A673 (cell line): ENCODE results near the gene SH3RF3.

Experiments
- CTCF ChIP-seq: fragments of 300-800, 200-600 bp; sonication (generic); conservative IDR thresholded peaks from 2 replicates; pipeline ENCODE4 v1.5.1; 2017; ENCODE audit warnings: low read depth, mild to moderate bottlenecking, antibody characterized with exemption, low read length, moderate library complexity, mixed read lengths
- EZH2 ChIP-seq: fragments of 200-600 bp; sonication (generic); IDR thresholded peaks from 2 replicates; pipeline ENCODE4 v1.6.1; 2017; ENCODE audit warnings: borderline replicate concordance, low read depth, mild to moderate bottlenecking, mixed read lengths, antibody characterized with exemption, low read length; ENCODE audit not compliant: poor library complexity, severe bottlenecking

DNA sequence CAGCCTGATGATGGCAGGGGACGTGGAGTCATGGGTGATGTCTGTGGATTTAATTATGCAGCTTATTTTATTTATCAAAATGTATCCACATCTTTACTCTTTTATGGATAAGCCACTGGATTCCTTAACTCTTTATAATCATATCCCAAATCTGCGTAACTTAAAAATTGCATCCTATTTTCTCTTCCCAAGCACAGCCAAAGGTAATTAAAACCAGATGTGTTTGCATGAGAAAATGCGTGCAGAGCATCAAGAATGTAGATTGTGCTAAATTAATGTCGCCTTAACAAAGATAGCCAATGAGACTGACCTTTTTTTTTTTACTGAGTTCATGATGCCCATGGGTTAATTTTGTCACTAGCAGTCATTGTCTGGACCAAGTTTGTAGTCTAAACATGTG lies 10.0 kb downstream of the SH3RF3 start:
- no peak for TF ChIP-seq EZH2
- no peak for TF ChIP-seq CTCF
